ENCODE results near the gene CSNK2A3.

The CSNK2A3 gene

DNA sequence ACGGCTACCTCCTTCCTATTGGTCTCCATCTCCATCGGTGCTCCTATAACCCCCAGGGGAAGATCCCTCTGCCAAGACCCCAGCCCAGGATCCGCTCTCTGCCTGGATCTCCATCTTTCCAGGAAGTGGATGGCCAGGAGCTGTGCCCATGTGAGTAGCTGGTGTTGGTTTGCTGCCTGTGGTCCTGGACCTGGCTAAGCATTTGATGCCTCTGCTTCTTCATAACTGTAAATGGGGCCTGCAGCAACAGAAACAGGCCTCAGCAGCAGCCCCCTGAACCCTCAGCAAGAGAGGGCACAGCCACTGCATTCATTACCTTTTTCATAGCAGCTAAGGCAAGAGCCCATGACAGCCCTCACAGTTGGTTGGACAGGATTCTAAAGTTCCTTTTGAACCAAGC is 26.6 kb upstream of the CSNK2A3 start:
- no peak for DNase-seq (ENCODE audit: extremely low read depth, low read depth)
- TF ChIP-seq, protein P1, sequence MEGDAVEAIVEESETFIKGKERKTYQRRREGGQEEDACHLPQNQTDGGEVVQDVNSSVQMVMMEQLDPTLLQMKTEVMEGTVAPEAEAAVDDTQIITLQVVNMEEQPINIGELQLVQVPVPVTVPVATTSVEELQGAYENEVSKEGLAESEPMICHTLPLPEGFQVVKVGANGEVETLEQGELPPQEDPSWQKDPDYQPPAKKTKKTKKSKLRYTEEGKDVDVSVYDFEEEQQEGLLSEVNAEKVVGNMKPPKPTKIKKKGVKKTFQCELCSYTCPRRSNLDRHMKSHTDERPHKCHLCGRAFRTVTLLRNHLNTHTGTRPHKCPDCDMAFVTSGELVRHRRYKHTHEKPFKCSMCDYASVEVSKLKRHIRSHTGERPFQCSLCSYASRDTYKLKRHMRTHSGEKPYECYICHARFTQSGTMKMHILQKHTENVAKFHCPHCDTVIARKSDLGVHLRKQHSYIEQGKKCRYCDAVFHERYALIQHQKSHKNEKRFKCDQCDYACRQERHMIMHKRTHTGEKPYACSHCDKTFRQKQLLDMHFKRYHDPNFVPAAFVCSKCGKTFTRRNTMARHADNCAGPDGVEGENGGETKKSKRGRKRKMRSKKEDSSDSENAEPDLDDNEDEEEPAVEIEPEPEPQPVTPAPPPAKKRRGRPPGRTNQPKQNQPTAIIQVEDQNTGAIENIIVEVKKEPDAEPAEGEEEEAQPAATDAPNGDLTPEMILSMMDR (IDR thresholded peaks at IDR 0.05; ENCODE audit: low read depth, low read length): no peak

DNA sequence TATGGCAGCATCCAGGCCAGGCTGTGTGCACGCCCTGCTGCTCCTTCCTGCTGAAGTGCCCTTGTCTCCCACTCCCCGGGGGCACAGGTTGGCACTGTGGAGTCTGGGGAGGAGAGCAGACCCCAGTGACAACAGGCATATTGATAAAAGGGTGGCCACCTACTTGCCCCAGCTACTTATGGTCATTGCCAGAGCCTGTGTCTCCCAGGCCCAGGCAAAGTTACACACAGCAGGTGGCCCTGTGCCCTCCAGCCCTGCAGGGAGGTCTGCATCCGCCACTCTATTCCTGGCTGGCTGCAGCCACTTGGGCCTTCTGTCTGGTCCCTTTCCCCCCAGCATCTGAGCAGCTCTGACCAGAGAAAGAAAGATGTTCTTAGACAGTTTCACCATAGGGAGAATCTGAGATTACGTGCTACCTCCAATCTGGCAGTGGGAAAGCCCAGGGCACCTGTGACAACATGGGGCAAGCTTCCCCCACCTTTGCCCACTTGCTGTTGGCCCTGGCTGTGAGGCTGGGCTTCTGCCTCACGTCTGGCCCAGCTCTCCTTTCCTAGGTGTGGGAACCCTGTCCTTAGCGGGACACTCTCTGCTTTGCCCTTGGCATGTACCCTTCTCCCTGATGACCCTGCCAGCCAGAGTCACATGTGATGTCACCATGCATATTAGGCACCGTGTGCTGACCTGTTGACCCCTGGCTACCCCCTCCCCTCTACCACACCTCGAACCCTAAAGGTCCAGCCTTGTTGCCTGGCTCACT is 25.3 kb upstream of the CSNK2A3 start:
- TF ChIP-seq, protein P1 (IDR thresholded peaks at IDR 0.05; ENCODE audit: low read depth, low read length): no peak
- no peak for DNase-seq (ENCODE audit: extremely low read depth, low read depth)

DNA sequence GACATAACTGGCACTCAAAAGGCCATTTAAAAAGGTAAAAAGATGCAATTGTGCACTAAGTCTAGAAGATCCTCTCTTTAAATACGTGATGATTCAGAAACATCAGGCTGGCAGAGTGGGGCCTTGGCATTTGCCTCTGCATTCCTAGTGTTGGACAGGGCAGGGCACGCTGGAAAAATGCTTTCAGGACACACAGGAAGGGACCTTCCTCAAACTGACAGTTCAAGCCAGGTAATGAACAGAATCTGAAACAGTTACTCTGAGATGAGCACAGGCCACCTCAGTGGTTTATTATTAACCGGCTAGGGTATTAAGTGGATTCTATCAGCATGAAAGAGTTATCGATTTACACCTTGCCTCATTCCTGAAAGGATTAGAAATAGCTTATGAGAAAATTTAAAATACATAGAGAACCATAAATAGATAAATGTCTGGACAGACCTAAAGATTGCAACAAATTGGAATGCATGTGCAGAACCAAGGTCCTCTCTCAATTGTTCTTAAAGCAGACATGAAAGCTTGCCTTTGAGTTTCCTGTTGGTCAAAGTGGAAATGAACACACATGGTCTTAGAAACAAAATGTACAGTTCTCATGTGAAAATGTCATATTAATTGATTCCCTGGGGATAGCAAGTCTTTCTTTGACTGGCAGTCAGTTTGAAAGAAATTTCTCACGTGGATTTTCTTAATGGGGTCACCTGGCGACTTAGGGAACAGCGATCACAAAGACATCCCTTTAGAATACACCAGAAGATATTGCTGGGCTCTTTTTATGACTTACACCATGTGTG is 21.5 kb upstream of the CSNK2A3 start:
- TF ChIP-seq, protein P1 (IDR thresholded peaks at IDR 0.05; ENCODE audit: low read depth, low read length): no peak
- no peak for DNase-seq (ENCODE audit: extremely low read depth, low read depth)

DNA sequence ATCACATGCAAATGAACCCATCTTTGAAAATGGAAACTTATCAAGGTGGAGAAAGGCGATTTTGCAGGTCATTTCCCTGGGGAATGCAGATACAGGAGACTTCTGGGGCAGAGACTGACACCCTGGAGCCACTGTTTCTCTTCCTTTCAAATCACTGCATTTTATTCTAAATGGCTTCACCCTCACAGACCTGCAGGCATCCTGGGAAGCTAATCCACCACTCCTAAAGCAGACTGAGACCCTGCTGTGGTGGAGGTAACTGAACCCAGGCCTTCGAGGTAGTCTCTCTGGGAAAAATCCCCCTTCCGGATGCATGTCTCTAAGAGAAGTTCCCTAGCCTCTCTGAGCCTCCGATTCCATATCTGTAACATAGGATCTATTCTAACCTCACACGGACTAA is 20.9 kb upstream of the CSNK2A3 start:
- TF ChIP-seq, protein P1 (IDR thresholded peaks at IDR 0.05; ENCODE audit: low read depth, low read length): no peak
- no peak for DNase-seq (ENCODE audit: extremely low read depth, low read depth)

DNA sequence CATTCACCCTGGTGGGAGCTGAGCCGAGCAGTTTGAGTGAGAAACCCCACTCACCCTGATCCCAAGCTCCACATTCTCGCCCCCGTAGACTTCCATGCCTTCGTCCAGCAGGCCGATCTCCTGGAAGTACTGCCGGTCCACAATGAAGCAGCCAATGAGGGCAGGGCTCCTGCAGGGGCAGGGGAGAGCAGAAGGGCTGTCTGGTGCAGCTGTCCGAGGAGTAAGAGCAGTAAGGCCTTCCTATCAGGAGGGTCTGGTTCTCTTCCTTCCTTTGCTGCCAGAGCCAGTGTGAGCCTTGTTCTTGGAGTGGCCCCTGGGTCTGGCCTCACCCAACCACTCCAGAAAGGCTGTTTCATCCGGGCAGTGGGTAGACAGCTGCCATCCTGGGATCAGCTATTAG is 19.4 kb upstream of the CSNK2A3 start:
- TF ChIP-seq, protein P1 (IDR thresholded peaks at IDR 0.05; ENCODE audit: low read depth, low read length): no peak
- DNase-seq (ENCODE audit: extremely low read depth, low read depth): no peak

DNA sequence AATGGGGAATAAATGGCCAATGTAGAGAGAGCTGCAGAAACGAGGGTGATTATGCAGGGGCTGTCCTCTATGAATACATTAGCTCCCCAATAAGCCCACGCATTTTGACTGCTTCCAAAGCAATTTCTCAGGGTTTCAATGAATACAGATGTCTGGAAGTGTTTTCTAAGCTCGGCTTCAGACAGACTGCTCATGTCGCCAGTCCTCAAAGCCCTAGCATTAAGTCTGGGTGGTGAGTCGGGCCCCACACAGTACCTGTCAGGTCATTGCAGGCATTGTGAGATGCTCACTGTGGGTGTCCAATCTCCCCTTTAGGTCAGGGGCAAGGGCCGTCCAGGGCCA is 17.9 kb upstream of the CSNK2A3 start:
- TF ChIP-seq, protein P1 (IDR thresholded peaks at IDR 0.05; ENCODE audit: low read depth, low read length): no peak
- DNase-seq (ENCODE audit: extremely low read depth, low read depth): no peak

DNA sequence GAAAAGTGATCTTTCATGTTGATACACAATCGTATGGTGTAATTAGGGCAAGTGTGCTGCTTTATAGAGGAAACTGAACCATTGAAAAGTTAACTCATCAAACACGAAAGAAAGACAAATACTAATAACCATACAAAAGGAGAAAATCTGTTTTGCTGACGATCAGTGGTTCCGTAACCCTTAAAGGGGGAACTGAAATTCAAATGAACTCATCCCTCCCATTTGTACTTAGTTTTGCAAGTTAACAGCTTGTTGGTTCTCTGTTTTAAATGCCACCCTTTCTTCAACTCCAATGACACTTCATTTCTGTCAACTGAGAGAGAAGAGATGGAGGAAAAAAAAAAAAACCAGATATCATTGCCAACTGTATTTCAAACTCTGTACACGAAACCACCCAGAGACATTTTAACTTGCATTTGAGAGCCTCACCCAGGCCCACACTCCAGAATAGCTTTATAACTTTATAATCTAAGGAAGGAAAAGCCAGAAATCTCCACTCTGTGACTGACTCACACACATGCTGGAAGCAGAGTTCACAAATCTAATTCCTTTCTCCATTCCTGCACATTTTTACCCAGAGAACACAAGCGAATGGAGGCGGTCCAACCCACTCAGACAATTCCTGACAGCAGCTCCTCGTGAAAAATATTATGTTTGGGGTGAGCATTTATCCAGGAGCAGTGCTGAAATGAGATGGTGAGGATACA is 17.4 kb upstream of the CSNK2A3 start:
- TF ChIP-seq, protein P1 (IDR thresholded peaks at IDR 0.05; ENCODE audit: low read depth, low read length): no peak
- no peak for DNase-seq (ENCODE audit: extremely low read depth, low read depth)
